Cardiac fibroblast (primary cell): ENCODE data around the gene SRPX.

Experiments used
- DNase-seq, 2 donors: peaks; one replicate each; pipeline versions ENCODE4 v3.0.0 to v3.0.0-alpha.2; 2010; ENCODE audit warnings: low read depth in 2 of 2
- H3K4me3 ChIP-seq, 2 donors: replicated peaks in 1 of 2; 1 replicate in 1 of 2; 2 replicates in 1 of 2; pipeline ENCODE4 v1.5.1; 2011; ENCODE audit warnings: low read depth in 2 of 2, low read length in 2 of 2, mild to moderate bottlenecking in 2 of 2, moderate library complexity in 1 of 2
- TF ChIP-seq, protein P1 (sequence below): IDR thresholded peaks from one replicate; pipeline ENCODE4 v1.5.1; 2011; ENCODE audit warnings: low read depth, mild to moderate bottlenecking, low read length, inconsistent platforms

The SRPX gene

DNA sequence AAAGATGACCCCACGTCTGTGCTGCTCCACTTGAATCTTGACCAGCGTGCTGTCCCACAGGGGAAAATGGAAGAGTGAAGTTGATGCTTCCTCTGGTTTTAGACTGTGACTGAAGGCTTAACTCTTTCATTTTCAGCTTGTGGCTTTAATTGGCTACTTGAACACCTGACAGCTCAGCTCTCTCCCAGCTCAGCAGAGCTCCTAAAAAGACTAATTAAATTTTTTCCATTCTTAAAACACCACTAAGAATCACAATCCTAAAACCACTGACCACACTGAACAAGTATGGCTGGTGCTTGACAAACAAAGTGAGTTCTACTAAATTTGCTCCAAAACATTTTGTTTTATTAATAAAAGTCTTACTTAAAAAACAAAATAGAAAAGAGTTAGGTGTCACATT, 71.7 kb downstream of the SRPX start:
- TF ChIP-seq, protein P1, sequence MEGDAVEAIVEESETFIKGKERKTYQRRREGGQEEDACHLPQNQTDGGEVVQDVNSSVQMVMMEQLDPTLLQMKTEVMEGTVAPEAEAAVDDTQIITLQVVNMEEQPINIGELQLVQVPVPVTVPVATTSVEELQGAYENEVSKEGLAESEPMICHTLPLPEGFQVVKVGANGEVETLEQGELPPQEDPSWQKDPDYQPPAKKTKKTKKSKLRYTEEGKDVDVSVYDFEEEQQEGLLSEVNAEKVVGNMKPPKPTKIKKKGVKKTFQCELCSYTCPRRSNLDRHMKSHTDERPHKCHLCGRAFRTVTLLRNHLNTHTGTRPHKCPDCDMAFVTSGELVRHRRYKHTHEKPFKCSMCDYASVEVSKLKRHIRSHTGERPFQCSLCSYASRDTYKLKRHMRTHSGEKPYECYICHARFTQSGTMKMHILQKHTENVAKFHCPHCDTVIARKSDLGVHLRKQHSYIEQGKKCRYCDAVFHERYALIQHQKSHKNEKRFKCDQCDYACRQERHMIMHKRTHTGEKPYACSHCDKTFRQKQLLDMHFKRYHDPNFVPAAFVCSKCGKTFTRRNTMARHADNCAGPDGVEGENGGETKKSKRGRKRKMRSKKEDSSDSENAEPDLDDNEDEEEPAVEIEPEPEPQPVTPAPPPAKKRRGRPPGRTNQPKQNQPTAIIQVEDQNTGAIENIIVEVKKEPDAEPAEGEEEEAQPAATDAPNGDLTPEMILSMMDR, result no peak
- DNase-seq, result no peak
- no peak overlapping the region for H3K4me3 ChIP-seq

DNA sequence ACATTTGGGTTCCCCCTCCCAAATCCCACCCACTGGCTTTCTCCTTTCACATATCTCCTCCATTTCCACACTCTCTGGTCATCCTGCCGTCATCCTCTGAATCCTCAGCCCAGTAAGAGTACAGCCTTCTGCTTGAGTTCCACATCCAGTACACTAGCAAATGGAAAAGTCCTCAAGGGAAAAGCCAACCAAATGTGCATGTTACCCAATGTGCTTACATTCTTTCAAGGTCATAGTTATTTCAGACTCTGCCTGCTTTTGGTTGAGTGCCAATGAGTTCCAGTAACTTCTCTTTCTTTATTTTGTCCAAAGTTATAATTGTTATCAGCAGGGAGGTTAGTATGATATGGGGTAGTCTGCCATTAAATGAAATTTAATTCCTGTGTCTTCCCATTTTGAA, 78.1 kb downstream of the SRPX start:
- DNase-seq, result peak; percentile 68 to 94
- no peak overlapping the region for H3K4me3 ChIP-seq
- TF ChIP-seq, protein P1, result no peak

DNA sequence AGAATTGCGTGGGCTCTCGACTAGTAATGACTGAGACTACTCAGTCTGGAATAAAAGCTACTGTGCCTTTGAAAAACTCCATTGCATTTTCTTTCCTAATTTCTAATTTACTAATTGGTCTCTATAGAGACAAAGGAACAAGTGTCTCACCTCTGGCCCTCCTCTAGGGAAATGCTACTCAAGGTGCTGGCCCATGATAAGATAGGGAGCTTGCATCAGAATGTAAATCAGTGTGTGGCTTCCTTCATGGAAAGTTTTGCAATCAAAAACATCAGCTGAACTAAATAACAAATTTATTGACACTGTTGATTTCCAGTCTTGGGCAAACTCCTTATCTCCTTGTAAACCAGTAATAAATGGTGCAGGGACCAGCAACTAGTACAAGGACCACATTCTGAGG, 81.8 kb downstream of the SRPX start:
- no peak for DNase-seq

DNA sequence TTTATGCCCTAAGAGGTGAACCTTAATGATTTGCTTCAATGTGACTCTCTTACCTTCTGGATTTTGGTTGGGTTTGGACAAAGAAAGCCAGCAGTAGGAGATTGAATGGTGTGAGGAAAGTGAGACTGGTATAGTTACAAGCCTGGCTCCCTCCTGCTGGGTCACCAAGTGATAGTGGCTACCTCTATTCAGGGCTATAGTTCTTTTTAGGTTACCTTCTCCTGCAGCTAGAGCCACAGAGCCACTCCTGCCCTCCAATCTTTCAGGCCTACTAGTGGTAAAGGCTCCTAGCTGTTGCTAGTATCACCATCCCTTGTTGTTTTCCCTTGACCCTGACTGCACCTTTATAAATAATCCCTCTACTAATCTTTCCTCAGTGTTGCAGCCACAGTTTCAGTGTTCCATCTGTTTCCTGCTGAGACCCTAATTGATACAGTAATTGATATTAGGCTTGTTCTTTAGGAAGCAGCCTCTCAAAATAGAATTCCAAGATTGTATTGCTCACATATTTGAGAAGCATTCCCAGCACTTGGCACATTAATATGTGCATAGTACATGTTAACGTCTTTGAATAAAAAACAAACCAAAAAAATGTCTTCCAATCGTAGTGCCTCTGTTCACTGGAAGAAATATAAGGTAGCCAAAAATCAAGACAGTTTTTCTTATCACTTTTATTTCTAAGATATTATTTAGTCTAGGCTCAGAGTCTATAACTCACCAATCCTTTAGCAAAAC, 82.3 kb downstream of the SRPX start:
- H3K4me3 ChIP-seq, result no peak overlapping the region
- no peak for DNase-seq
- TF ChIP-seq, protein P1, result no peak

More for the DNA sequence above, 81.8 kb downstream of the SRPX start:
- TF ChIP-seq, protein P1, result no peak
- H3K4me3 ChIP-seq, result no peak overlapping the region

DNA sequence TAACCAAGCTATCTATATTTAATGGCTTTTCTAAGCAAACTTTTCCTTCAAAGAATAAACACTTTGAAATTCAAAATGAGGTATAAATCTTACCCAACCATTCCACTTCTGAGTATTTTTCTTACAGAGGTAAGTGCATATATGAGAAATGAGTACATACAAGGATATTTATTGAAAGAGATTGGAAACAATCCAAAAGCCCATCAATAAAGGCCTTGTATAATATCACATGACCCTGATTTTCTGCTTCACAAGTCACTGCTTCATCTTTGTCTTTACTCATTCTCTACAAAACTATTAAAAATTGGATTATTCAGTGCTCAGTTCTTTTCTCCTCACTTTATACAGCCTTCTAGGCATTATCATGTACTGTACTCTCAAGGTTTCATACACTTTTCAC, 91.3 kb downstream of the SRPX start:
- no peak overlapping the region for H3K4me3 ChIP-seq
- no peak for DNase-seq
- TF ChIP-seq, protein P1, result no peak

DNA sequence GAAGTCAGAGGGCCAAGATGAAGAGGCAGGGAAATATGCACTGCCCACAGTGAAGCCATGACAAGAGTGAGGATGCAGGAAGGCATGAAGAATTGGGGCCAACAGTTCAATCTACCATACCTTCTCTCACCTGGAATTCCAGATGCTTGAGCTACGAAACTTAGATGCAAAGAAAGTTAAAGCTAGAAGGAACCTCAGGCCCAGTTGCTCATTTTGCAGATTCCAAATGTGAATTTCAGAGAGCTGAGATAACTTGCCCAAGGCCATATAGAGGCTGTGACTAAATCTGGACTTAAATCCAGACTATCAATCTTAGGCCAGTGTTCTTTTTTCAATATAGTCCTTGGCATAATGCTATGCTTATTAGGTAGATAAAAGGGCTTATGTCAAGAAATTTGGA, 92.7 kb downstream of the SRPX start:
- no peak for DNase-seq
- TF ChIP-seq, protein P1, result no peak
- H3K4me3 ChIP-seq, result no peak overlapping the region

DNA sequence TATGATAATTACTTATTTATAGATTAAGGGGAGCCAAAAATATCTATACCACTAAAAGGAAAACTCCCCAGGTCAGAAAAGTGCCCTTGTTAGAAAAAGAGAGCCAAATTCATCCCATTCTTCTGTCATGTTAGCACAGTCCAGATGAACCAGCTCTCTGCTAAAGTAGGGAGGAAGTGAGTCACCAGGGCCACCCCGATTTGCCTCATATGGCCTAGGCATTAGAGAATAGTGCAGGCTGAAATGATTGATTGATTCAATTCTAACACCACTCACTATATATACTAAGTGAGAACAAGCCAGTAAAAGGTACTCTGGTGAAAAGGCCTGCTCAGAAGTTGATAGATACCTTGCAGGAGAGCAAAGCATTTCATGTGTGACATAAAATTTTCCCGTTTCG, 94.5 kb downstream of the SRPX start:
- no peak overlapping the region for H3K4me3 ChIP-seq
- DNase-seq, result peak in 1 of 2 donors; percentile 10
- TF ChIP-seq, protein P1, result no peak
